Stimulated activated CD4-positive, alpha-beta T cell treated with anti-CD3 and anti-CD28 coated beads, Interleukin-1b, Interleukin-23, amount 100 ng/mL, for 48 hours (primary cell): ENCODE results near the gene DHRS4L2.
"Not testable (repeated sequence)": the region's sequence is repeated elsewhere in the genome, so short reads cannot be mapped to it uniquely, and the experiment has no call there.

Experiments
- DNase-seq: peaks from one replicate; pipeline ENCODE4 v3.0.0-alpha.2; 2020

DHRS4L2 gene

DNA sequence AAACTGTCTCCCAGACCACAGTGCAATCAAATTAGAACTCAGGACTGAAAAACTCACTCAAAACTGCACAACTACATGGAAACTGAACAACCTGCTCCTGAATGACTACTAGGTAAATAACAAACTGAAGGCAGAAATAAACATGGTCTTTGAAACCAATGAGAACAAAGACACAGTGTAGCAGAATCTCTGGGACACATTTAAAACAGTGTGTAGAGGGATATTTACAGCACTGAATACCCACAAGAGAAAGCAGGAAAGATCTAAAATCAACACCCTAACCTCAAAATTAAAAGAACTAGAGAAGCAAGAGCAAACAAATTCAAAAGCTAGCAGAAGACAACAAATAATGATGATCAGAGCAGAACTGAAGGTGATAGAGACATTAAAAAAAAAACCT is 14.7 kb upstream of the DHRS4L2 start:
- not testable (repeated sequence) for DNase-seq

DNA sequence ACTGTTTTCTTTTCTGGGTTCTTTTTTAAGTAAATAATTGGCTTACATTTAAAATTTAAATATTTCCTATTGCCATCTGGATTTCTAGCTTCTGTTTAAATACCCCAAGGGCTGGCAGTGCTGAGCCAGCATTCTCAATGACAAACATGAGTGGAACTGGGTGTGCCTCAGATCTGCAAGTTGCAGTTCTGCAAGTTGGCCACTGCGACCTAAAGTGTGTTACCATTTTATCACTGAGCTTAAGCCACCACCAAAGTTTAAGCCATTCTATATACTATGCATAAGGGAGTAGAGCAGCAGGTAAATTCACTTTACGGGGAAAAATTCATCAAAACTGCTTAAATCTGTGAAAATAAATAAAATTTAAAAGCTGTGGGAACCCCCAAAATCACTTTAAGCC is 11.5 kb upstream of the DHRS4L2 start:
- not testable (repeated sequence) for DNase-seq

DNA sequence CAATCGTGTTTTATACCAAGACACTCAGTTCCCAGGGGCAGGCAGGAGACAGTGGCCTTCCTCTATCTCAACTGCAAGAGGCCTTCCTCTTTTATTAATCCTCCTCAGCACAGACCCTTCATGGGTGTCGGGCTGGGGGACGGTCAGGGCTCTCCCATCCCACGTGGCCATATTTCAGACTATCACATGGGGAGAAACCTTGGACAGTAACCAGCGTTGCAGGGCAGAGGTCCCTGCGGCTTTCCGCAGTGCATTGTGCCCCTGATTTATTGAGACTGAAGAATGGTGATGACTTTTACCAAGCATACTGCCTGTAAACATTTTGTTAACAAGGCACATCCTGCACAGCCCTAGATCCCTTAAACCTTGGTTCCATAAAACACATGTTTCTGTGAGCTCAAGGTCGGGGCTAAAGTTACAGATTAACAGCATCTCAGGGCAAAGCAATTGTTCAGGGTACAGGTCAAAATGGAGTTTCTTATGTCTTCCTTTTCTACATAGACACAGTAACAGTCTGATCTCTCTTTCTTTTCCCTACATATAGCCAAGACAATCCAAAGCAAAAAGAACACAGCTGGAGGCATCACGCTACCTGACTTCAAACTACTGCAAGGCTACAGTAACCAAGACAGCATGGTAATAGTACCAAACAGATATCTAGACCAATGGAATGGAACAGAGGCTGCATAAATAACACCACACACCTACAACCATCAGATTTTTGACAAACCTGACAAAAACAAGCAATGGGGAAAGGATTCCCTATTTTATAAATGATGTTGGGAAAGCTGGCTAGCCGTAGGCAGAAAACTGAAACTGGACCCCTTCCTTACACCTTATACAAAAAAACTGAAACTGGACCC is 6.5 kb upstream of the DHRS4L2 start:
- not testable (repeated sequence) for DNase-seq

DNA sequence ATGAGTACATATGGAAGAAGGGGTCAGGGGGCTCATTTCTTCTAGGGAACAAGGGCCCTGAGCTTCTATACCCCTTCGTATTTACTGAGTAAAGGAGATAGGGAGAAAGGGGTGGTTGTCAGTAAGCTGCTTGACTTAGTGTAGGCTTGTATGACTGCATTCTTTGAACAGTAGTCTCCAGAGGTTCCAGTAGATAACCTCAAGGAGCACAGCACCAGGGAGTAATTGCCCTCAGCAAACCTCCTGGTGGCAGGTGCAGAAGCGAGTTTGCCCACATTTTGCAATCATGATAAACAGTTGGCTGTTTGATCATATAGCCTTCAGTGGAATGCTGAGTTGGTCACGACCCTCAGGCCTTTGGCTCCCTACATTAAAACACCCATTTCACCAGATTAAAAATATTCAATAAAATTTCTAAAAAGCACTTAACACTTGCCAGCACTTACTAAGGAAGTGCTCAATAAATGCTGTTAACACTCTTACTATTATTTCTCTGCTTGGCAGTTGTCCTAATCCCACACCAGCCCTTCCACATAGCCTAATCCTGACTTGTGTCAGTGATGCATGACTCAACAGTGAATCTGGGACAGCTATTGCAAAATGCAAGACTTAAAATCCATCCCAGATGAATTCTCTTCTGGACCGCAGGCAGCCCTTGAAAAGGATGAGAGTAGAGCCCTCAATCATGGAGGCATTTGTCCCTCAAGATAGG is 3.7 kb upstream of the DHRS4L2 start:
- DNase-seq: no peak

DNA sequence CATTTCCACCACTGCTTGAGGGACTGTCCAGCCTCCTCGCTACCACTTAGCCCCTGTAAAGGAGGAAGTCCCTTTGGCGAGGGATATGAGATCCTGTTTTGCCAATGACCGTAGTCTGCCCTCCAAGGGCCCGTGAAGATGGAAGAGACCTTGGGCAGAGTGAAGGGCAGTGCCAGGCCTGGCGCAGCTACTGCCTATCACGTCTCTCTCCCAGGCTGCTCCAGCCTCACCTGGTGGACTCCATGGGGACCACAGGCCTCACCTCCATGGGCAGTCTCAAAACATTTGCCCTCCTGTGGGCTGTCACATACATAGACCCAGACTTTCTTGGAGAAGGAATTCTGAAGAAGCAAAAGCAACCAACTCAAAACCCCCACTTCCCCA is 514 bp upstream of the DHRS4L2 start:
- not testable (repeated sequence) for DNase-seq

- peak; percentile 35 for DNase-seq
Measured at GRCh38 chr14:23989734-23990445, 1.2 kb downstream of the DHRS4L2 start.

DNA sequence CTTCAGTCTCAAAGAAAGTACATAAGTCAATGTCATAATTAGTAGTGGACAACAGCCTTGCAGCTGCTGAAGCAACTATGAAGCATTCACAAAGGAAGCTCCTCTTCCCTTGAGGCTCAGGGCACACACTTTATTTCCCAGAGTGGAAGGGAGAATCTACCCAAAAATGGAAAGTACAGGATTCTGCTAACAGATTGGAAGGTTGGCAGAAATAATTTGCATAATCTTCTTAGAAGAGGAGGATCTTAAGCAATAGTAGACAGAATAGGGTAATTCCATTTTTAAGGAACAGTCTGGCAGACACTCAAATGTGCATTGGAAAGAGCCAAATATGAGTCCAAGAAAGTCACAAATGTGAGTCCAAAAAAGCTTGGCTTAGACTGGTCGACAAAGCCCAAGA is 2.2 kb downstream of the DHRS4L2 start:
- DNase-seq: not testable (repeated sequence)

DNA sequence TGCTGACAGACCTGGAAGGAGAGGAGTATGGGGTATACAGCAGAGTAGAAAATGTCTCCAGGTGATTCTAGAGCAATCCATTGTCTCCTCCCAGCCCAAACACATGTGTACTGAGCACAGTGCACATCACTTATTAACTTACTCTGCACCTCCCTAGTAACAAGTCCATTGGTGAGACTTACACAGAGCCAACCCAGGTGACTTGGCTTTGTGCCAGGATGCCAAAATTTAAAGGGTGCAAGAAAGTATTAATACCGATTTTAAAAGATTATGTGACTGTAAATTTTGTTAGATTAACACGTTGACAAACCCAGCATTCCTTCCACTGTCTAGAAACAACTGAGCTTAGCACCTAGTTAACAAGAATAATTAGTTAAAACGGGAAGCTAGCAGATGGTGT is 4.3 kb downstream of the DHRS4L2 start:
- not testable (repeated sequence) for DNase-seq

- not testable (repeated sequence) for DNase-seq
Measured at GRCh38 chr14:23996009-23996408, 7.3 kb downstream of the DHRS4L2 start.

DNA sequence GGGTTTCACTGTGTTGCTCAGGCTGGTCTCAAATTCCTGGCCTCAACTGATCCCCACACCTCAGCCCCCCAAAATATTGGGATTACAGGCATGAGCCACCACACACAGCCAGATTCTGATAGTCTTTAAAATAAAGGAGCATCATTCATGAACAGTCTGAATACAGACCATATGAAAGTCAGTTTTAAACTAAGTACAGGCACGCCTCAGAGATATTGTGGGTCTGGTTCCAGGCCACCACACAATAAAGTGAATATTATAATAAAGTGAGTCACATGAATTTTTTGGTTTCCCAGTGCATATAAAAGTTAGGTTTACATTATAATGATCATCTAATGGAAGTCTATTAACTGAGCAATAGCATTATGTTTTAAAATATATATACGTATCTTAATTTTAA is 8.1 kb downstream of the DHRS4L2 start:
- not testable (repeated sequence) for DNase-seq

DNA sequence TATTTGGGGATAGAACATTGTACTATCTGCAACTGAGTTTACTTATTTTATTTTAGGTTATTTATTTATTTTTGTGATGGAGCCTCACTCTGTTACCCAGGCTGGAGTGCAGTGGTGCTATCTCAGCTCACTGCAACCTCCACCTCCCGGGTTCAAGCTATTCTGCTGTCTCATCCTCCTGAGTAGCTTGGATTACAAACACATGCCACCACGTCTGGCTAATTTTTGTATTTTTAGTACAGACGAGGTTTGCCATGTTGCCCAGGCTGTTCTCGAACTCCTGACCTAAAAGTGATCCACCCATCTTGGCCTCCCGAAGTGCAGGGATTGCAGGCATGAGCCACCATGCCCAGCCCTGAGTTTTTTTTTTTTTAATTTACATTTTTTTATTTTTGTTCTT is 10.9 kb downstream of the DHRS4L2 start:
- not testable (repeated sequence) for DNase-seq

- not testable (repeated sequence) for DNase-seq
Measured at GRCh38 chr14:24001078-24001477, 12.3 kb downstream of the DHRS4L2 start.

DNA sequence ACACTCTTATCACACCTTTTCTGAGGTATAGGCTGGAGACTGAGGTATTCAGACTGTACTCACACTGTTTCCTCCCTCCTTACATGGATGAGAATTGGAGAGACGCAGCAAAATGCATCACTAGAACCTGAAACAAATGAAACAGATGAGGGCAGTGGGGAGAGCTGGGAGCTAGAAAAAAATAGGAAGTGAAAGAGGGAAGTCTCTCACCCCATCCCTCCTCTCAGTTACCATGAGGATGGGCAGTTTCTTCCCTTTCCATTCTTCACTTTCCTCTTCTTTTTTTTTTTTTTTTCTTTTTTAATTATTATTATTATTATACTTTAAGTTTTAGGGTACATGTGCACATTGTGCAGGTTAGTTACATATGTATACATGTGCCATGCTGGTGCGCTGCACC is 12.9 kb downstream of the DHRS4L2 start:
- not testable (repeated sequence) for DNase-seq

DNA sequence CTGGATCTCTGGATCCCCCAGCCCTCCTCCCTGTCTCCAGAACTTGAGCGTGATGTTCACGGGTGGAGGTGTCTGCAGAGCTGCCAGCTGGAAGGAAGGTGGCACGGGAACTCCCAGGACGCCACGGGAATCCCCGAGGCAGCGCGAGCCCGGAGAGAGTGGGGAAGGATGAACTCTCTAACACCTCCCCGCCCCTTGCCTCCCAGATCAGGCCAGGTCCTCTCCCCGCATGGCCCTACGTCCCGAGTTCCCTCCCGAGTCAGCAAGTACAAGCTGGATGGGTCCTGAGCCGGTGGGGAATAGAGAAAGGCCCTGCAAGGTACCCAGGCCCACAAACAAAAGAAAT is 17.7 kb downstream of the DHRS4L2 start:
- not testable (repeated sequence) for DNase-seq

GRCh38 chr14:24006817-24007652 is 18.3 kb downstream of the DHRS4L2 start:
- peak; percentile 70 for DNase-seq

DNA sequence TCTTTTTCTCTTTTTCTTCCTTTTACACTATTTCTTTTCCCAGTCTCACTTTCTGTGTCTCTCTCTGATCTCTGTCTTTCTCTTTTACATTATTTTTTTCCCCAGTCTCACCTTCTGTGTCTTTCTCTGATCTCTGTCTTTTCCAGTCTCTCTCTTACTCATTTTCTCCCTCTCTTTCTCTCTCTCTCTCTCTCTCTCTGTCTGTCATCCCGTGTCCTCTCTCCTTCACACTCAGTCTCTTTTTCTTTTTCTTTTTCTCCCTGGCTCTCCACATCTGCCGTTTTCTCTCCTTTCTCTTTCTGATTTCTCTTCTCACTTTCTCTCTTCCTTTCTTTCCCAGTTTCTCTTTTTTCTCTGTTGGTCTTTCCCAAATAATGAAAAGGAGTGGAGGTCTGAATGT is 22.3 kb downstream of the DHRS4L2 start:
- no peak for DNase-seq

- DNase-seq: not testable (repeated sequence)
Measured at GRCh38 chr14:24012726-24013273, 24.1 kb downstream of the DHRS4L2 start.

GRCh38 chr14:24013654-24014514 is 25.2 kb downstream of the DHRS4L2 start:
- DNase-seq: peak; percentile 52

GRCh38 chr14:24015745-24016144 is 27.0 kb downstream of the DHRS4L2 start:
- DNase-seq: not testable (repeated sequence)

- not testable (repeated sequence) for DNase-seq
Measured at GRCh38 chr14:24018978-24019377, 30.2 kb downstream of the DHRS4L2 start.

- DNase-seq: not testable (repeated sequence)
Measured at GRCh38 chr14:24019944-24020343, 31.2 kb downstream of the DHRS4L2 start.
